Choroid plexus epithelial cell (primary cell): Measurements from ENCODE around the gene KIR2DL1.
"Not testable (repeated sequence)": the region's sequence is repeated elsewhere in the genome, so short reads cannot be mapped to it uniquely, and the experiment has no call there.

Experiments used
- DNase-seq: peaks from one replicate; pipeline ENCODE4 v3.0.0-alpha.2; 2010; ENCODE audit warnings: low read depth
- H3K4me3 ChIP-seq: 2 replicates; pipeline ENCODE4 v1.5.1; 2011; ENCODE audit warnings: low read depth, mild to moderate bottlenecking, control low read depth, low read length, moderate library complexity
- CTCF ChIP-seq: conservative IDR thresholded peaks from 2 replicates; pipeline ENCODE4 v1.5.1; 2011; ENCODE audit warnings: low read depth, mild to moderate bottlenecking, control low read depth, inconsistent platforms, low read length, moderate library complexity

Gene KIR2DL1

GRCh38 chr19:54731191-54731590 lies 38.4 kb upstream of the KIR2DL1 start:
- no peak overlapping the region for H3K4me3 ChIP-seq
- no peak for TF ChIP-seq CTCF
- DNase-seq, result no peak

DNA sequence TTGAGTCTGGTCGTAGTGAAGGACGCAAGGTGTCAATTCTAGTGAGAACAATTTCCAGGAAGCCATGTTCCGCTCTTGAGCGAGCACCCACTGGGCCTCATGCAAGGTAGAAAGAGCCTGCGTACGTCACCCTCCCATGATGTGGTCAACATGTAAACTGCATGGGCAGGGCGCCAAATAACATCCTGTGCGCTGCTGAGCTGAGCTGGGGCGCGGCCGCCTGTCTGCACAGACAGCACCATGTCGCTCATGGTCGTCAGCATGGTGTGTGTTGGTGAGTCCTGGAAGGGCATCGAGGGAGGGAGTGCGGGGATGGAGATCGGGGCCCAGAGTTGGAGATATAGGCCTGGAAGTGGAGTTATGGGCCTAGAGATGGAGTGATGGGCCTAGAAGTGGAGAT lies 31.3 kb upstream of the KIR2DL1 start, which contains the start of gene KIR2DL3:
Gene KIR2DL3 (plus strand): TSS at position 208 of the 400 bp plus-strand sequence. CDS start 33 bp downstream, at position 241.
- DNase-seq, H3K4me3 ChIP-seq: not testable (repeated sequence)

- no peak for TF ChIP-seq CTCF
- DNase-seq, result no peak
- no peak overlapping the region for H3K4me3 ChIP-seq
Observed at GRCh38 chr19:54738715-54739114, 30.9 kb upstream of the KIR2DL1 start.

- no peak for DNase-seq
- H3K4me3 ChIP-seq, result no peak overlapping the region
- TF ChIP-seq CTCF, result no peak
Observed at GRCh38 chr19:54739587-54740497, 29.8 kb upstream of the KIR2DL1 start.

DNA sequence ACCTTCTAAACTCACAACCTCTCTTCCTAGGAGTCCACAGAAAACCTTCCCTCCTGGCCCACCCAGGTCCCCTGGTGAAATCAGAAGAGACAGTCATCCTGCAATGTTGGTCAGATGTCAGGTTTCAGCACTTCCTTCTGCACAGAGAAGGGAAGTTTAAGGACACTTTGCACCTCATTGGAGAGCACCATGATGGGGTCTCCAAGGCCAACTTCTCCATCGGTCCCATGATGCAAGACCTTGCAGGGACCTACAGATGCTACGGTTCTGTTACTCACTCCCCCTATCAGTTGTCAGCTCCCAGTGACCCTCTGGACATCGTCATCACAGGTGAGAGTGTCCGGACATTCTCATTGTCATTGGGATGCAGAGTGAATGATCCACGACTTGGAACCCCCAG lies 27.6 kb upstream of the KIR2DL1 start:
- DNase-seq, H3K4me3 ChIP-seq: not testable (repeated sequence)

DNA sequence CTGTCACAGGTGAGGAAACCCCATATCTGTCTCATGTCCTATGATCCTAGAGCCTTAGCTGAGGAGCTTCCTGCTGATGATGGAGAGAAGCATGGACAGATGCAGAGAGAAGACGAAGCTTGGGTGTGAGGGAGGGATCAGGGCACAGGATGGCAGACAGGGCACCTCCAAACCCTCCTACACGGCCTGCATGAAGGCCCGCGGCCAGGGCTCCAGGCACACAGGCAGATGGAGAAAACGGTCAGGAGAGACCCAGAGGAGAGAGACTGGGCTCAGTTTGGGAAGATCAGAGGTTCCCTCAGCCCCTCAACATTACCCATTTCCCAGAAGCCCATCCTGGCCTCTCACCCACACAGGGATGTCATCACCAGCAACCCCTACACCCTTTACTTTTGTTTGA lies 25.5 kb upstream of the KIR2DL1 start:
- not testable (repeated sequence) for H3K4me3 ChIP-seq, DNase-seq

DNA sequence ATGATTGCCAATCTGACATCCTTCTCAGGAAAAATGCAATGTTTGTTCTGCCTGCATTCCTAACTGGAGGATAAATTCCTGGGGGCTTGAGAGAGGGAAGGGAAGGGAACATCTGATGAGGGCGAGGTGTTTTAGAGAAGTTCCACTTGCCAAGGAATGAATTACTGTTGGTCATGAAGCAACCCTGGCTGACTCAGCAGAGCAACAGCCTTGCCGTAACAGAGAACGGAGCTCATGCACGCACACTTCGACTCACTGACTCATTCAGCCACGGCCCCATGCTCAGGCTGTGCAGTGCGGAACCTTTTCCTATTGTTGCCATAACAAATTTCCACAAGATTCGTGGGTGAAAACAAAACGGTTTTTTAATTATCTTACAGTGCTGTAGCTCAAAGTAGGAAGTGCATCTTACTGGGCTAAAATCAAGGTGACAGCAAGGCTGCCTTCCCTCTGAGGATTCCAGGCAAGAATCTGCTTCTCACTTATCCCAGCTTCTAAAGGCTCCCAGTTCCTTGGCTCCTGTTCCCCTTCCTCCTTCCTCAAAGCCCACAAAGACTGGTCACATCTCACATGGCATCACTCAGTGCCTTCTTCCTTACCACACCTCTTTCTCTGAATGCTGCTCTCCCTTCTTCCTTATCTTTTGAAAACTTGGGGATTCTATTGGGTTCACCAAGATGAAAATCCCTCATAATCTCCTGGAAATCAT lies 21.8 kb upstream of the KIR2DL1 start:
- H3K4me3 ChIP-seq, DNase-seq: not testable (repeated sequence)

DNA sequence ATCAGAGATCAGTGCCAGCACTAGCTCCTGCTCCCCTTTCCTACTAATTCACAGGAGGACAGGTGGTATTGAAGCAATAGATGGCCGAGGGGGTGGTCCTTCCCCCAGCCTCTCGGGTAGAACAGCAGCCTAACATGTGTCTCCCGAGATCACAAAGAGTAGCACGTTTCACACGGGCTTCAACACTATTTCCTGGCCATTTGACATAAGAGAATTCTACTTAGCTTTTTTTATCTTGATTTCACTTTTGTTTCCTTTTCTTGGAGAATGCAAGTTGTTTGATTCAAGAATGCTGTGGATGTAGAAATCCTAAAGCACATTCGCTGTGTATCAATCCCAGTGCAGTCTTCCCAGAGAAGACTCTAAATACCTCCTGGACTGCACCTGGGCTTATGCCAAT lies 19.3 kb upstream of the KIR2DL1 start:
- H3K4me3 ChIP-seq, DNase-seq: not testable (repeated sequence)

DNA sequence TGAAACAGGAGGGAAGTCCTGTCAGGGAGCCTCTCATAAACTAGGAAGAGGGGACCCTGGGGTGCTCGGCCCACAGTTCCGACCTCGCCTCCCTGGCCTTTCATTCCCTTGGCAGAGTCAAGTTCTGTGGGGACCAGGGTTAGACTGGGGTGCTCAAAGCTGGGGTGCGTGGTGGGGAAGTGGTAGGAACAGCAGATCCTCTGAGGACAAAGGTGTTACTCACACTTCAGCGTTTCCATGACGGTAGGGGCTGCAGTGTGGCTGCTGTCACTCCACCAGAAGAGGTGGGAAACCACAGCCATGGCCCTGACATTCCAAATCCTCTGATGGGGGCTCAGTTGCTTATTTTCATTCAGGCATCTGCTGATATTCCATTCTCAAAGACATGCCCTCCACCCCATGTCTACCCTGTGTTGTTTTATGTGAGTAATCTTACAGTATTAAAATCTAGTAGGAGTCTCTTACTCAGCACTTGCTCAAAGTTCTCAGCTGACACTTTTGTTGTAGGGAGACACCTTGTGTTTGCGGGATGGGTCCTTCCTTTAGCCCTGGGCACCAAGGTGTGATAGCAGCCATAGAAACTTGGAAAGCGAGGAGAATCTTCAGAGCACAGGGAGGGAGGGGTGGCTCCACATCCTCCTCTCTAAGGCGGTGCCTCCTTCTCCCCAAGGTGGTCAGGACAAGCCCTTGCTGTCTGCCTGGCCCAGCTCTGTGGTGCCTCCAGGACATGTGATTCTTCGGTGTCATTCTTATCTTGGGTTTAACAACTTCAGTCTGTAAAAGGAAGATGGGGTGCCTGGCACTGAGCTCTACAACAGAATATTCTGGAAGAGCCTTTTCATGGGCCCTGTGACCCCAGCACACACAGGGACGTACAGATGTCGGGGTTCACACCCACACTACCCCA lies 13.1 kb upstream of the KIR2DL1 start:
- not testable (repeated sequence) for DNase-seq, H3K4me3 ChIP-seq

GRCh38 chr19:54758577-54758976 lies 11.0 kb upstream of the KIR2DL1 start:
- H3K4me3 ChIP-seq, DNase-seq: not testable (repeated sequence)

DNA sequence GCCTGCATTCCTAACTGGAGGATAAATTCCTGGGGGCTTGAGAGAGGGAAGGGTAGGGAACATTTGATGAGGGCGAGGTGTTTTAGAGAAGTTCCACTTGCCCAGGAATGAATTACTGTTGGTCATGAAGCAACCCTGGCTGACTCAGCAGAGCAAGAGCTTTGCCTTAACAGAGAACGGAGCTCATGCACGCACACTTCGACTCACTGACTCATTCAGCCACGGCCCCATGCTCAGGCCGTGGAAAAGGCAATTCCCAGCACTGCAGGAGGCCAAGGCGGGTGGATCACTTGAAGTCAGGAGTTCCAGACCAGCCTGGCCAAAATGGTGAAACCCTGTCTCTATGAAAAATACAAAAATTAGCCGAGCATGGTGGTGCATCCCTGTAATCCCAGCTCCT lies 5.4 kb upstream of the KIR2DL1 start:
- H3K4me3 ChIP-seq, DNase-seq: not testable (repeated sequence)

DNA sequence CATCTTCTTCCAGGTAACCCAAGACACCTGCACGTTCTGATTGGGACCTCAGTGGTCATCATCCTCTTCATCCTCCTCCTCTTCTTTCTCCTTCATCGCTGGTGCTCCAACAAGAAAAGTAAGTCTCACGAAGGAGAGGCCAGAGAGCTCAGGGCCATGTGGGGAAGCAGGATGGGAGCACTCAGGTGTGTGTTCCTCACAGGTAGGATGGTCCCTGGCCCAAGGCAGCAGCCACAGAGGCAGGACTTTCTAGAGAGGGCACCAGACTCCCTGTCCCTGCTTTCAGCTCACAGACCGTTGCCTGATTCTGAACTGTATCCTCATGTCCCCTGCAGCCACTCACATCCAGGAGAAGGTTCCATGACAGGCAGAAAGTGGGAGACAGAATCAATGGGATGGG lies 3.1 kb upstream of the KIR2DL1 start:
- not testable (repeated sequence) for DNase-seq, H3K4me3 ChIP-seq

GRCh38 chr19:54770511-54770910 lies 918 bp downstream of the KIR2DL1 start:
- not testable (repeated sequence) for H3K4me3 ChIP-seq, DNase-seq

DNA sequence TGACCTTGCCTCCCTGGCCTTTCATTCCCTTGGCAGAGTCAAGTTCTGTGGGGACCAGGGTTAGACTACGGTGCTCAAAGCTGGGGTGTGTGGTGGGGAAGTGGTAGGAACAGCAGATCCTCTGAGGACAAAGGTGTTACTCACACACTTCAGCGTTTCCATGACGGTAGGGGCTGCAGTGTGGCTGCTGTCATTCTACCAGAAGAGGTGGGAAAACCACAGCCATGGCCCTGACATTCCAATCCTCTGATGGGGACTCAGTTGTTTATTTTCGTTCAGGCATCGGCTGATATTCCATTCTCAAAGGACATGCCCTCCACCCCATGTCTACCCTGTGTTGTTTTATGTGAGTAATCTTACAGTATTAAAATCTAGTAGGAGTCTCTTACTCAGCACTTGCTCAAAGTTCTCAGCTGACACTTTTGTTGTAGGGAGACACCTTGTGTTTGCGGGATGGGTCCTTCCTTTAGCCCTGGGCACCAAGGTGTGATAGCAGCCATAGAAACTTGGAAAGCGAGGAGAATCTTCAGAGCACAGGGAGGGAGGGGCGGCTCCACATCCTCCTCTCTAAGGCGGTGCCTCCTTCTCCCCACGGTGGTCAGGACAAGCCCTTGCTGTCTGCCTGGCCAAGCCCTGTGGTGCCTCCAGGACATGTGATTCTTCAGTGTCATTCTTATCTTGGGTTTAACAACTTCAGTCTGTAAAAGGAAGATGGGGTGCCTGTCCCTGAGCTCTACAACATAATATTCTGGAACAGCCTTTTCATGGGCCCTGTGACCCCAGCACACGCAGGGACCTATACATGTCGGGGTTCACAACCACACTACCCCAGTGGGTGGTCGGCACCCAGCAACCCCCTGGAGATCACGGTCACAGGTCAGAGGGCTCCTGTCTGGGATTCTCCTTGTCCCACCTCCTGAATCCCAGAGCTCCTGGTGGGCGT lies 1.7 kb downstream of the KIR2DL1 start:
- not testable (repeated sequence) for H3K4me3 ChIP-seq, DNase-seq
